NOMO-1 (cell line): Measurements from ENCODE around the gene PPP4C.
"Not testable (repeated sequence)": the region's sequence is repeated elsewhere in the genome, so short reads cannot be mapped to it uniquely, and the experiment has no call there.

ENCODE experiments used
- DNase-seq, 2 experiments: peaks; one replicate each; lab custom pipeline; 2025; ENCODE audit not compliant: unreplicated experiment in 2 of 2; lab: John Stamatoyannopoulos, UW

Gene PPP4C

GRCh38 chr16:30095166-30096078 is 19.6 kb downstream of the PPP4C start:
- DNase-seq = no peak

GRCh38 chr16:30096105-30096861 is 20.5 kb downstream of the PPP4C start, which contains the start of gene YPEL3:
TSS of gene YPEL3 (minus strand) at chr16:30096213. CDS start at chr16:30095482, 731 bp downstream.
- peak; percentile 83 to 93 for DNase-seq

- no peak for DNase-seq
These were observed 21.2 kb downstream of the PPP4C start for GRCh38 chr16:30096862-30097563.

GRCh38 chr16:30104090-30104489 is 28.3 kb downstream of the PPP4C start:
- DNase-seq = no peak

- DNase-seq = no peak
These were observed 28.7 kb downstream of the PPP4C start for GRCh38 chr16:30104492-30104891.

- no peak for DNase-seq
These were observed 32.5 kb downstream of the PPP4C start for GRCh38 chr16:30108059-30108850.

GRCh38 chr16:30110661-30111060 is 34.9 kb downstream of the PPP4C start:
- DNase-seq = no peak

- DNase-seq = peak; percentile 20 to 35
These were observed 36.6 kb downstream of the PPP4C start for GRCh38 chr16:30112197-30113030.

GRCh38 chr16:30113031-30113710 is 37.4 kb downstream of the PPP4C start, which contains the start of gene GDPD3:
TSS of gene GDPD3 (minus strand) at chr16:30113537. CDS start at chr16:30113478, 59 bp downstream.
- DNase-seq = no peak

GRCh38 chr16:30113711-30114333 is 38.0 kb downstream of the PPP4C start:
- no peak for DNase-seq

GRCh38 chr16:30114411-30114810 is 38.6 kb downstream of the PPP4C start:
- no peak for DNase-seq

GRCh38 chr16:30114833-30115232 is 39.0 kb downstream of the PPP4C start:
- DNase-seq = not testable (repeated sequence)

- DNase-seq = no peak
These were observed 39.4 kb downstream of the PPP4C start for GRCh38 chr16:30115238-30115637.

GRCh38 chr16:30116291-30117207 is 40.8 kb downstream of the PPP4C start:
- DNase-seq = no peak

- DNase-seq = no peak
These were observed 42.0 kb downstream of the PPP4C start for GRCh38 chr16:30117768-30118167.

- no peak for DNase-seq
These were observed 43.6 kb downstream of the PPP4C start for GRCh38 chr16:30119428-30119827.
